Psoas muscle (tissue), 8 donors: ENCODE data around the gene TMEM86B. TPM values are rescaled to one million over a fixed set of nuclear protein-coding genes. Genes with fewer than 3 reads are reported as not detected.

Experiments used
- ATAC-seq, 4 donors: fragments of 200-7000 bp; cut with Tn5 transposase; one replicate each; pipeline ENCODE4 v1.9.1; 2020; ENCODE audit warnings: moderate library complexity in 3 of 4, mild to moderate bottlenecking in 2 of 4
- DNase-seq, 2 donors: peaks; one replicate each; pipeline ENCODE4 v3.0.0-alpha.2; 2020
- H3K27ac ChIP-seq: fragments of 200-600 bp; one replicate; pipeline ENCODE4 v1.8.0; 2022
- H3K27me3 ChIP-seq, 3 donors: fragments of 200-600 bp in 1 of 3; one replicate each; pipeline versions ENCODE4 v1.6.1 to v1.8.0; 2013 to 2022; ENCODE audit warnings: low read length in 2 of 3, mild to moderate bottlenecking in 2 of 3, moderate library complexity in 1 of 3; ENCODE audit not compliant: insufficient read depth in 3 of 3
- H3K36me3 ChIP-seq, 2 donors: fragments of 200-600 bp in 1 of 2; one replicate each; pipeline versions ENCODE4 v1.6.1 to v1.8.0; 2013 to 2022; ENCODE audit warnings: low read depth in 1 of 2, mild to moderate bottlenecking in 1 of 2, moderate library complexity in 1 of 2; ENCODE audit not compliant: insufficient read depth in 1 of 2
- H3K4me1 ChIP-seq: fragments of 200-600 bp; one replicate; pipeline ENCODE4 v1.8.0; 2022
- H3K4me3 ChIP-seq: fragments of 200-600 bp; one replicate; pipeline ENCODE4 v1.8.0; 2022; ENCODE audit warnings: mild to moderate bottlenecking
- H3K9me3 ChIP-seq: fragments of 200-600 bp; one replicate; pipeline ENCODE4 v1.8.0; 2022
- WGBS, 3 donors: extraction: QIAGEN DNeasy Blood & Tissue Kit; methylation state at CpG; one replicate each; pipeline versions ENCODE4 v1.1.6 to v1.1.7; 2013; 5-methylcytosine and 5-hydroxymethylcytosine counted together
- intact Hi-C, 2 donors: fragments of 100-400 bp; cut with DNase I; formaldehyde crosslinking; loops; one replicate each; pipeline versions ENCODE4 v1.11.0 to v1.14.2; 2022
- polyA plus RNA-seq, 3 donors: library from polyadenylated mRNA; stranded (reverse); fragments of 200-250 nt; gene quantifications; one replicate each; pipeline ENCODE4 v1.2.3, GENCODE V29; 2013
- total RNA-seq, 4 donors: library from RNA; stranded (reverse); fragmentation: NEBNext Ultra II Directional in 2 of 4; extraction: Animal tissue kit (Norgen Biotek cat#: 25700) in 2 of 4; gene quantifications; one replicate each; pipeline versions ENCODE4 v1.2.1 to v1.2.4, GENCODE V29; 2021 to 2023
- TF ChIP-seq, protein P1 (sequence below): fragments of 200-600 bp; IDR thresholded peaks from one replicate; pipeline ENCODE4 v1.8.0; 2022; ENCODE audit warnings: antibody characterized with exemption
- donor health status: healthy with polysubstance abuse.
- donor health status: DM: no; HTN: no; CAD: no; lungs with moderate emphysema.
- donor health status: Bipolar disorder and iron deficiency.
- donor health status: healthy.
- donor health status: DM: yes; HTN: yes; CAD: no.
- donor health status: DM: no; HTN: no; CAD: no.
- donor health status: DM: no; HTN: no; CAD: no.
- donor health status: DM: yes; HTN: yes; CAD: no.

TMEM86B gene
- total and polyA plus RNA-seq, 7 donors: 0.68 to 2.4 (median 2.1) TPM

DNA sequence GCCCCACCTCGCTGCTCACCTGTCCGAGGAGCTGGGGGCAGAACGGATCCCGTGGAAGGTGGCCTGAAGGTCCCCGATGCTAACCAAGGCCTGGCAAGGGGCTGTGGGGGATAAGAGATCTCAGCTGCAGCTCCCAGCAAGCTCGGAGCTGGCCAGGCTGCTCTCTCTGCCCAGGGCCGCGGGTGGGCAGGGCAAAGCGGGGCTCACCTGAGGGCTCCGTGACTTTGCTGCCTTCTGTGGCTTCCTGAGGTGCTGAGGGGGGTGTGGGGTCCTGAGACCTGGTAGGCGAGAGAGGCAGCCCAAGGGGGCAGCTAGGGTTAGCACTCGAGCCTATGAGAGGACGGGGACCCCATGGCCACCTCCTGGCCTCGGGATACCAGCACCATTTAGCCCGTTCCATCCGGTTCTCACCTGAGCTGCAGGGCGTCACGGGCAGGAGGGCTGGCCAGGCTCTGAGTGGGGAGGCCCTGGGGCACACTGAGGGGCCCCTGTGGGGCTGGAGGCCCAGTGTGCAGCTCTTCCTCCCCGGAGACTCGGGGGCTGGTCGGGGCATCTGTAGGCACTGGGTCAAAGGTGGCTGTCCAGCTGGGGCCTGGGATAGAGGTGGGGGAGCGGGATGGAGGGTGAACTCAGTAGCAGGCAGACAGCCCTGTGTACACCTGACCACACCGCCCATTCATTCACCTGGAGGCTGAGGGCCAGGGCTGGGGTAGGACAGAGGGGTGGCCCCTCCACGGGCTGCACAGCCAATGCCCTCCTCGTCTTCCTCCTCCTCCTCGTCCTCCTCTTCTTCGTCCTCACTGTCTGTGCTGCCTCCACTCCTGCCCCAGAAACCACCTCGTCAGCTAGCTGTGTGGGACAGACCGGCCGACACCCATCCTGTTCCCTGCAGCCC is 3.1 kb upstream of the TMEM86B start:
- Histone ChIP-seq H3K36me3 (peaks cover 10 to 97% of the 10 kb centered on the region in 2 donors), H3K9me3 (no peaks in the 10 kb centered on the region), H3K4me1 (no peaks in the 10 kb centered on the region), H3K27ac (no peak overlapping the region), H3K4me3 (no peak overlapping the region), H3K27me3 (no peaks in the 10 kb centered on the region)
- ATAC-seq: no peak
- WGBS, 3 donors: 88 to 94% (median 92%) methylated on average over 30 of the region's 30 CpGs
- TF ChIP-seq, protein P1, sequence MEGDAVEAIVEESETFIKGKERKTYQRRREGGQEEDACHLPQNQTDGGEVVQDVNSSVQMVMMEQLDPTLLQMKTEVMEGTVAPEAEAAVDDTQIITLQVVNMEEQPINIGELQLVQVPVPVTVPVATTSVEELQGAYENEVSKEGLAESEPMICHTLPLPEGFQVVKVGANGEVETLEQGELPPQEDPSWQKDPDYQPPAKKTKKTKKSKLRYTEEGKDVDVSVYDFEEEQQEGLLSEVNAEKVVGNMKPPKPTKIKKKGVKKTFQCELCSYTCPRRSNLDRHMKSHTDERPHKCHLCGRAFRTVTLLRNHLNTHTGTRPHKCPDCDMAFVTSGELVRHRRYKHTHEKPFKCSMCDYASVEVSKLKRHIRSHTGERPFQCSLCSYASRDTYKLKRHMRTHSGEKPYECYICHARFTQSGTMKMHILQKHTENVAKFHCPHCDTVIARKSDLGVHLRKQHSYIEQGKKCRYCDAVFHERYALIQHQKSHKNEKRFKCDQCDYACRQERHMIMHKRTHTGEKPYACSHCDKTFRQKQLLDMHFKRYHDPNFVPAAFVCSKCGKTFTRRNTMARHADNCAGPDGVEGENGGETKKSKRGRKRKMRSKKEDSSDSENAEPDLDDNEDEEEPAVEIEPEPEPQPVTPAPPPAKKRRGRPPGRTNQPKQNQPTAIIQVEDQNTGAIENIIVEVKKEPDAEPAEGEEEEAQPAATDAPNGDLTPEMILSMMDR: no peak
- intact Hi-C loops: no loop called here
- no peak for DNase-seq

GRCh38 chr19:55230780-55231179 is 2.2 kb upstream of the TMEM86B start:
- Histone ChIP-seq H3K4me1 (no peaks in the 10 kb centered on the region), H3K9me3 (no peaks in the 10 kb centered on the region), H3K4me3 (no peak overlapping the region), H3K27me3 (no peaks in the 10 kb centered on the region), H3K36me3 (peaks cover 6 to 89% of the 10 kb centered on the region in 2 donors), H3K27ac (no peak overlapping the region)
- intact Hi-C loops: no loop called here
- 78 to 92% (median 84%) methylated on average over 12 to 13 of the region's 13 CpGs for WGBS, 3 donors
- DNase-seq: no peak
- TF ChIP-seq, protein P1: no peak
- no peak for ATAC-seq

DNA sequence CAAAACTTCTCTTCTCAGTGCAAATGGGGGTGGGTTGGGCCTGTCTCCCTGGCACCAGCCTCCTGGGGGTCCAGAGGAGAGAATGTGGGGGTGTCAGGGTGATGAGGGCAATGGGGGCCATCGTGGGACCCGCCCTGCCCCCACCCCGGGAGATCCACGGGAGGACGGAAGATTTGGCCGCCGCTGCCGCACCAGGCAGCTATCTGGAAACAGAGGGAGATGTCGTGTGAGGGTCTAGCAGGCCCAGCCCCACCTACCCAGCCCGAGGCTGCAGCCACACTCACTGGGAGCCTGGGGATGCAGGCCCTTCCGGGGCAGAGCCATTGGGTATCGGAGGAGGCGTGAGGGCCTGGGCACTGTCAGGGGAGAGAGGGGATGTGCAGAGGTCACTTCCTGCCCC is 1.8 kb upstream of the TMEM86B start:
- peaks cover 6 to 87% of the 10 kb centered on the region in 2 donors for H3K36me3 ChIP-seq
- H3K4me3 ChIP-seq: no peak overlapping the region
- no peaks in the 10 kb centered on the region for H3K27me3 ChIP-seq
- no peaks in the 10 kb centered on the region for H3K9me3 ChIP-seq
- WGBS, 3 donors: 83 to 87% (median 85%) methylated on average over 12 to 13 of the region's 13 CpGs
- intact Hi-C loops: no loop called here
- H3K27ac ChIP-seq: no peak overlapping the region
- no peak for DNase-seq
- H3K4me1 ChIP-seq: no peaks in the 10 kb centered on the region
- no peak for ATAC-seq
- TF ChIP-seq, protein P1: no peak

DNA sequence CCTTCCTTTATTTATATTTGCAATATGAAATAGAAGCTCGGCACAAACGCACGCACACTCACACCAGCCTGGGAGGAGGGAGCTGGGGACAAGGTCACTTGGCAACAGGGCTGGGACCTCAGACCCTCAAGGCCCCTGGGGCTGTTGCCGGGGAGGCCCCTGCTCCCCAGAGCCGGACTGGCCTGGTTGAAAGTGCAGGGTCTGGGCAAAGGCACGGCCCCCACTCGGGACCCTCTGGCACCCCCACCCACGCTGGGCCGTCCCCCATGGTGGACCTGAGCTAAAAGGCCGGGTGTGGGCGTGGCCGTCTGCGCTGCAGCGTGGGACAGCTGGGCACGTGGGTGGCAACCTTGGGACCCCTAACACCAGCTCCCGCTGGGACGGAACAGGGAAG is 1.2 kb upstream of the TMEM86B start:
- intact Hi-C loops: no loop called here
- peaks cover 6 to 81% of the 10 kb centered on the region in 2 donors for H3K36me3 ChIP-seq

More for the DNA sequence above, 1.2 kb upstream of the TMEM86B start:
- no peaks in the 10 kb centered on the region for H3K27me3 ChIP-seq
- no peaks in the 10 kb centered on the region for H3K9me3 ChIP-seq
- no peak overlapping the region for H3K27ac ChIP-seq
- DNase-seq: no peak
- H3K4me1 ChIP-seq: no peaks in the 10 kb centered on the region
- 84 to 90% (median 87%) methylated on average over 17 of the region's 17 CpGs for WGBS, 3 donors
- no peak for ATAC-seq
- H3K4me3 ChIP-seq: no peak overlapping the region
- TF ChIP-seq, protein P1: no peak
